GM12878 (cell line): Measurements from ENCODE around the gene NCAN.

Experiments
- ESRRA ChIP-seq: IDR thresholded peaks from 2 replicates; pipeline ENCODE4 v1.6.1; 2012; ENCODE audit warnings: mild to moderate bottlenecking, low read length, improper control_type of control experiment
- HCFC1 ChIP-seq: fragments of 150-350 bp; IDR thresholded peaks from 2 replicates; pipeline ENCODE4 v1.6.1; 2014; ENCODE audit warnings: low read length
- SREBF2 ChIP-seq: IDR thresholded peaks from 2 replicates; pipeline ENCODE4 v1.6.1; 2012; ENCODE audit warnings: mild to moderate bottlenecking, low read length
- ZNF217 ChIP-seq: fragments of 450-650 bp; IDR thresholded peaks from 2 replicates; pipeline ENCODE4 v1.6.1; 2017; ENCODE audit warnings: antibody characterized with exemption, mild to moderate bottlenecking
- TF ChIP-seq, protein P1 (sequence below), 3 experiments: IDR thresholded peaks in 2 of 3; conservative IDR thresholded peaks in 1 of 3; 2 replicates each; pipeline ENCODE4 v1.5.1; 2011; ENCODE audit warnings: low read depth in 3 of 3, low read length in 3 of 3, mild to moderate bottlenecking in 3 of 3, control low read depth in 2 of 3, moderate library complexity in 2 of 3, inconsistent platforms in 1 of 3, mixed read lengths in 1 of 3; ENCODE audit not compliant: control insufficient read depth in 2 of 3, insufficient read depth in 1 of 3; ENCODE audit errors: extremely low read depth in 1 of 3
- TF ChIP-seq, protein P2 (sequence below): IDR thresholded peaks from 2 replicates; pipeline ENCODE4 v1.6.1; 2012; ENCODE audit warnings: low read depth, low read length, improper control_type of control experiment
- TF ChIP-seq, protein P3 (sequence below): IDR thresholded peaks from 2 replicates; pipeline ENCODE4 v1.6.1; 2011; ENCODE audit warnings: low read depth, mild to moderate bottlenecking, low read length, moderate library complexity, borderline replicate concordance; ENCODE audit errors: extremely low read depth

DNA sequence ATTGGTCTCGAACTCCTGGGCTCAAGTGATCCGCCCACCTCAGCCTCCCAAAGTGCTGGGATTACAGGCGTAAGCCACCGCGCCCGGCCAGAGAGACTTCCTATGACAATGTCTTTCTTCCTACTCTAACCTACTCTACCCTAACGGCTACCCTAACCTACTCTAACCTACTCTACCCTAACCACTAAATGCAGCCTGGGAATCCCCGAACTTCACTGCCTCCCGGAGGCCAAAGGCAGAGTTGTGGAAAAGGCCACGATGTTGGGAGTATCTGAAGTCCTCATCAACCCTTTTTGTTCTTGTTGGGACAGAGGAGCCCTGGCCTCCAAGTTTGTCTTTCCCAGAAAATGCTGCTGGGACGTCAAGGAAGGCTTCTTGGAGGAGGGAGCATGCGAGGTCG, 7.6 kb upstream of the NCAN start:
- TF ChIP-seq HCFC1 (no peak), ESRRA (no peak), ZNF217 (no peak), SREBF2 (no peak)
- TF ChIP-seq, protein P1, sequence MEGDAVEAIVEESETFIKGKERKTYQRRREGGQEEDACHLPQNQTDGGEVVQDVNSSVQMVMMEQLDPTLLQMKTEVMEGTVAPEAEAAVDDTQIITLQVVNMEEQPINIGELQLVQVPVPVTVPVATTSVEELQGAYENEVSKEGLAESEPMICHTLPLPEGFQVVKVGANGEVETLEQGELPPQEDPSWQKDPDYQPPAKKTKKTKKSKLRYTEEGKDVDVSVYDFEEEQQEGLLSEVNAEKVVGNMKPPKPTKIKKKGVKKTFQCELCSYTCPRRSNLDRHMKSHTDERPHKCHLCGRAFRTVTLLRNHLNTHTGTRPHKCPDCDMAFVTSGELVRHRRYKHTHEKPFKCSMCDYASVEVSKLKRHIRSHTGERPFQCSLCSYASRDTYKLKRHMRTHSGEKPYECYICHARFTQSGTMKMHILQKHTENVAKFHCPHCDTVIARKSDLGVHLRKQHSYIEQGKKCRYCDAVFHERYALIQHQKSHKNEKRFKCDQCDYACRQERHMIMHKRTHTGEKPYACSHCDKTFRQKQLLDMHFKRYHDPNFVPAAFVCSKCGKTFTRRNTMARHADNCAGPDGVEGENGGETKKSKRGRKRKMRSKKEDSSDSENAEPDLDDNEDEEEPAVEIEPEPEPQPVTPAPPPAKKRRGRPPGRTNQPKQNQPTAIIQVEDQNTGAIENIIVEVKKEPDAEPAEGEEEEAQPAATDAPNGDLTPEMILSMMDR (IDR thresholded peaks at IDR 0.05 in 2 of 3, conservative IDR thresholded peaks at IDR 0.05 in 1 of 3; ENCODE audit: control insufficient read depth in 2 of 3, extremely low read depth in 1 of 3, insufficient read depth in 1 of 3, low read depth in 3 of 3, low read length in 3 of 3) = no peak
- TF ChIP-seq, protein P2, sequence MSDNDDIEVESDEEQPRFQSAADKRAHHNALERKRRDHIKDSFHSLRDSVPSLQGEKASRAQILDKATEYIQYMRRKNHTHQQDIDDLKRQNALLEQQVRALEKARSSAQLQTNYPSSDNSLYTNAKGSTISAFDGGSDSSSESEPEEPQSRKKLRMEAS = no peak
- TF ChIP-seq, protein P3, sequence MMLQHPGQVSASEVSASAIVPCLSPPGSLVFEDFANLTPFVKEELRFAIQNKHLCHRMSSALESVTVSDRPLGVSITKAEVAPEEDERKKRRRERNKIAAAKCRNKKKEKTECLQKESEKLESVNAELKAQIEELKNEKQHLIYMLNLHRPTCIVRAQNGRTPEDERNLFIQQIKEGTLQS = no peak
